ENCODE data around the gene HDAC4. TPM values are rescaled to one million over a fixed set of nuclear protein-coding genes. Genes with fewer than 3 reads are reported as not detected.

HDAC4 gene
- total RNA-seq, 4 donors from 2014 or later: 30.2 to 103 (median 51.7) TPM

DNA sequence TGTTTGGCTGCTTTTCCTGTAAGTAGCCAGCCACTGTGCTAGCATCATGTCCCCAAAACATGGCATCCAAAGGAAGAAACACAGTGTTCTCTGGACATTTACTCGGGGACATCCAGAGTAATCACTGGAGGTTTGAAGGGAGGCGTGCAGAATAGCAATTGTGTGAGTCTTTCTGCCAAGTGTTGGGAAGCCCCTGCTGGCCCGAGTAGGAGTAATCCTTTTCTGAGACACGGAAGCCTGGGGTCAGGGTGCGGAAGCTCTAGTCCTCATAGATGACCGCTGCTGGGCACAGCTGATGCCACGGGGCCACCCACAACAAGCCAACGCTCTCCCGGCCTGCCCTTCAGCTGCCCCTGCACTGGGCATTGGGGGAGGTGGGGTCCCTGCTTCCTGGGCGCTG lies 24.8 kb upstream of the HDAC4 start:
- TF ChIP-seq, protein P1, sequence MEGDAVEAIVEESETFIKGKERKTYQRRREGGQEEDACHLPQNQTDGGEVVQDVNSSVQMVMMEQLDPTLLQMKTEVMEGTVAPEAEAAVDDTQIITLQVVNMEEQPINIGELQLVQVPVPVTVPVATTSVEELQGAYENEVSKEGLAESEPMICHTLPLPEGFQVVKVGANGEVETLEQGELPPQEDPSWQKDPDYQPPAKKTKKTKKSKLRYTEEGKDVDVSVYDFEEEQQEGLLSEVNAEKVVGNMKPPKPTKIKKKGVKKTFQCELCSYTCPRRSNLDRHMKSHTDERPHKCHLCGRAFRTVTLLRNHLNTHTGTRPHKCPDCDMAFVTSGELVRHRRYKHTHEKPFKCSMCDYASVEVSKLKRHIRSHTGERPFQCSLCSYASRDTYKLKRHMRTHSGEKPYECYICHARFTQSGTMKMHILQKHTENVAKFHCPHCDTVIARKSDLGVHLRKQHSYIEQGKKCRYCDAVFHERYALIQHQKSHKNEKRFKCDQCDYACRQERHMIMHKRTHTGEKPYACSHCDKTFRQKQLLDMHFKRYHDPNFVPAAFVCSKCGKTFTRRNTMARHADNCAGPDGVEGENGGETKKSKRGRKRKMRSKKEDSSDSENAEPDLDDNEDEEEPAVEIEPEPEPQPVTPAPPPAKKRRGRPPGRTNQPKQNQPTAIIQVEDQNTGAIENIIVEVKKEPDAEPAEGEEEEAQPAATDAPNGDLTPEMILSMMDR (IDR thresholded peaks at IDR 0.05): no peak
- DNase-seq (ENCODE audit: low spot score) (no peak), ATAC-seq (ENCODE audit: low FRiP score) (no peak)

DNA sequence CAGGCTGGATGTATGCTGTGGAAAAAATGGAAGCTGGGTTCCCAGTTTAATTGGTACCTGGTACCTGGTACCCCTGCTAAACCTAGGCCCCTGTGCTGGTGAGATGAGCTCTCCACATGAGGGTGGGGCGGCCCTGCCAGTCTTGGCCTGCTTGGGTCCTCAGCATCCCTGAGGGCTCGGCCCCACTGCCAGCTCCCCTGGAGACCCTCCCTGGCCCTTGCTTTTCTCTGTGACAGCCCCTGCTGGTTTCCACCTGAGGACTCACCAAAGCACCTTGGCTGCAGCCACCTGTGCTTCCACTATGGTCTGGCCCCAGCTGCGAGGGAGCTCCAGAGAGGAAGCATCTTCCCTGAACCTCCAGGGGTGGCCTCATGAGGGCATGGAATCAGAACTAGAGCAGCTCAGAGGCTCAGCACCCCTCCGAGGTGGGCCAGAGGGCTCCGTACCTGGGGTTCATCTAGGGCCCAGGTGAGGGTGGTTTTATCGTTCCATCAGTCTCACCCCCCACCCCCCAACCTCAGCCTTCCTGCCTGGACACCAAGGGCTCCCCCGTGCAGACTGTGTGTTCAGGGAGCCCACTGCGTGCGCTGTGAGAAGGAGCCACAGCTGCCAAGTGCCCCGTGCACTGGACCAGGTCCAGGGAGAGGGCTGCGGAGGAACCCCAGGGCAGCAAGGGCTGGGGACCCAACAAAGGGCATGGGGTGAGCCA lies 23.7 kb upstream of the HDAC4 start:
- DNase-seq (ENCODE audit: low spot score) (no peak), ATAC-seq (ENCODE audit: low FRiP score) (no peak)
- TF ChIP-seq, protein P1 (IDR thresholded peaks at IDR 0.05): no peak

DNA sequence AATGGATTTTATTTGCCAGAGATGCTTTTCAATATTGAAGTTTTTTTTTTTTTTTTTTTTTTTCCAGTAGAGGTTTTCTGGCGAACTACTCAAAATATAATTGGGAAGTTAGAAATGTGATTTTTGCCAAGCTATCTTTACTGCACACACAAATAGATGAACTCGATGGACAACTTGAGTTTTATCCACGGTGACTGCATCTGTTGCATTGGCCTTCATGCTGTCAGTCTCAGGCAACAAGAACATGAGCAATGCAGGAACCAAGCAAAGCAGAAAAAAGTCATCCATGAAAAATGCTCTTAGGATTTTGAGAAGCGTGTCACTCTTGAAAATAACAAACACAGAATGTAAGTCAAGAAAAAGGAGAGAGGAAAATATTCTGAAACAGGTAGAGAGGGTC lies 22.7 kb upstream of the HDAC4 start:
- TF ChIP-seq, protein P1 (IDR thresholded peaks at IDR 0.05): no peak
- ATAC-seq (ENCODE audit: low FRiP score) (no peak), DNase-seq (ENCODE audit: low spot score) (no peak)

DNA sequence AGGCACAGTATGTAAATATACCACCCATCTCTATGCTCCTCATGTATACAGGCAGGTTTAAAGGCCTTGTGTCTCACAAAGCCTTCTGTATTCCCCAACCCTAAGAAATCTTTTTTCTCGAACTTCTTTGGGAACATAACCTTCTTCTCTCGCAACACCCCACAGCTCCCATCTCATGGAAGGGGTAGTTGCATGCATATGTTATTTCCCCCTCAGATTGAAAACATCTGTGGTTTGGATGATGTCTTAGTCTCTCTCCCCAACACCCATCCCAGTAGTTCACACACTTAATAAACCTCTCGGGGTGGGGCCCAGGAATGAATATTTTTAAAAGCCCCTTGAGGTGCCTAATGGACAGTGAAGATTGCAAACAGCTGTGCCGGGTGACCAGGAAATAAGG lies 21.0 kb upstream of the HDAC4 start:
- ATAC-seq (ENCODE audit: low FRiP score): no peak
- DNase-seq (ENCODE audit: low spot score): no peak
- TF ChIP-seq, protein P1 (IDR thresholded peaks at IDR 0.05): no peak

DNA sequence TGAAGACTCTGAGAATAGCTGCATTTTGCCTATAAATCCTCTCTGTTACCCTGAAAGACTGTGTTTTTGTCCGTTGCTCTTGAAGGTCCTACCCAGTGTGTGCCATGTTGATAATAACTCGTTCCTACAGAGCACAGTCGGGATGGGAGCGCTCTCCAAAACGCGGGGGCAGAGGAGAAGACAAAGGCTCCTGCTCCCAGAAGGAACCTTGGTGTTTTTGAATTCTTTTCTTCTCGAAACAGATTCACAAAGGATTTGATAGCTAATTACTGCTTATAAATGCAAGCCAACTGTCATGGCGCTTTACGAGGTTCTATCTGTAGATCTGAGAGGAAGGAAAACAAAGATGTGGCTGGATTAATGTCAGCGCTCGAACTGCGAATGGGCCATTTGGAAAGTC lies 19.3 kb upstream of the HDAC4 start:
- TF ChIP-seq, protein P1 (IDR thresholded peaks at IDR 0.05): no peak
- DNase-seq (ENCODE audit: low spot score) (no peak), ATAC-seq (ENCODE audit: low FRiP score) (no peak)

DNA sequence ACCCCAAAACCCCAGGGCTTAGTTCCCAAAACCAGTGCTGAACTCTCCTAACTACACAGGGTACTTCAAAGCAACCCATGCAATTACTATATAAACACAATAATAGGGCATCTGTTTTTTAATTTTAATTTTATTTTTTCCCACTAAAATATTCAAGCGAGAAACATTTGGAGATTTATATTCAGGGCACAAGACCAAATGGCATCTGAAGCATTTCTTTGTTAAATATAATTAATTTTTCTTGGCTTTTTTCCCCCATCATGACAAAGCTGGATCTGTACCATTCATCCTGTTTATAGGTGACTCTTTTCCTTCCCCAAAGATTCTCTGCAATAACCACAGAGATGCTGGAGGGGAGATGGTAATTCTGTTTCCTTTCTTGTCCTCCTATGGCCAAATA lies 18.1 kb upstream of the HDAC4 start:
- DNase-seq (ENCODE audit: low spot score): no peak
- TF ChIP-seq, protein P1 (IDR thresholded peaks at IDR 0.05): no peak
- ATAC-seq (ENCODE audit: low FRiP score): no peak

DNA sequence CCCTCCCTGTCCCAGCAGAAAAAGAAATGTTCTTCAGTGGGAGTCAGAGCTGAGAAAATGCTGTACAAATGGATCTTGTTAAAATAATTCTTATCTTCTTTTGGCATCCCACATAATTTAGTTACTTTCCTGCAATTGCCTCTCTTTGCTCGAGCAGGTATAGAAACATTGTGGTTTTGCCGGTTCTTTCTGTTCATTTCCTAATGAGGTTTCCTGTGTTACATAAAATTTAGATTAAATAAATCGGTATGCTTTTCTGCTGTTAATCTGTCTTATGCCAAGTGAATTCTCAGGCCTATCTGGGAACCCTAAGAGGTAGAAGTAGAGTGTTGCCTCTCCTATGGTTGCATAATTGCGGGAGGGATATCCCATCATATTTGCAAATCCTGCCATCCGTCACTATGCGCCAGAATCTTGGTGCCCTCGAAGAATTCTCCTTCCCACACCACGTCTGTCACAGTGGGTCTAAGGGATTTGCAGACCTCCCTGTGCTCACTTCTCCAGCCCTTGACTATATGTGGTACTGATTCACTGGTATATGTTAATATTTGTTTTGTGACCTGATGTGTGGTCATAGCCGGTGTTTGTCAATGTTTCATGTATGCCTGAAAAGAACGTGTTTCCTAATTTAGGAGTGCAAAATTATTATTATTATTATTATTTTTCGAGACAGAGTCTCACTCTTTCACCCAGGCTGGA lies 12.2 kb upstream of the HDAC4 start:
- TF ChIP-seq, protein P1 (IDR thresholded peaks at IDR 0.05): no peak
- no peak for DNase-seq (ENCODE audit: low spot score)
- ATAC-seq (ENCODE audit: low FRiP score): no peak
